ENCODE results near the gene TIGD6. TPM values are rescaled to one million over a fixed set of nuclear protein-coding genes. Genes with fewer than 3 reads are reported as not detected.
"Not testable (repeated sequence)": the region's sequence is repeated elsewhere in the genome, so short reads cannot be mapped to it uniquely, and the experiment has no call there.

TIGD6 gene
- total RNA-seq, 4 donors from 2014 or later, result 1.2 to 4.5 (median 2.7) TPM

- no peaks in the 10 kb centered on the region for H3K27me3 ChIP-seq
- no peaks in the 10 kb centered on the region for H3K4me1 ChIP-seq
- no peak for DNase-seq
- TF ChIP-seq POLR2A (IDR thresholded peaks at IDR 0.05) (no peak), CTCF (IDR thresholded peaks at IDR 0.05) (no peak)
- H3K27ac ChIP-seq, result no peak overlapping the region
- no peak overlapping the region for H3K4me3 ChIP-seq
- peaks cover 0 to 98% (median 0%) of the 10 kb centered on the region in 3 donors for H3K36me3 ChIP-seq
- H3K9me3 ChIP-seq, result no peaks in the 10 kb centered on the region
These were observed 34.2 kb upstream of the TIGD6 start for GRCh38 chr5:150034662-150035061.

- no peak overlapping the region for H3K27ac ChIP-seq
- no peak overlapping the region for H3K4me3 ChIP-seq
- H3K9me3 ChIP-seq, result no peaks in the 10 kb centered on the region
- no peaks in the 10 kb centered on the region for H3K27me3 ChIP-seq
- DNase-seq, result no peak
- no peak for TF ChIP-seq CTCF (IDR thresholded peaks at IDR 0.05)
- H3K36me3 ChIP-seq, result peaks cover 0 to 97% (median 0%) of the 10 kb centered on the region in 3 donors
- H3K4me1 ChIP-seq, result no peaks in the 10 kb centered on the region
These were observed 32.9 kb upstream of the TIGD6 start for GRCh38 chr5:150033334-150033733.

- not testable (repeated sequence) for H3K27ac ChIP-seq, H3K4me3 ChIP-seq, H3K9me3 ChIP-seq, H3K4me1 ChIP-seq, DNase-seq, H3K27me3 ChIP-seq
- H3K36me3 ChIP-seq, result peaks cover 0 to 92% (median 0%) of the 10 kb centered on the region in 3 donors
These were observed 27.6 kb upstream of the TIGD6 start for GRCh38 chr5:150028047-150028446.

GRCh38 chr5:150026682-150027172 is 26.3 kb upstream of the TIGD6 start:
- H3K27ac ChIP-seq, result no peak overlapping the region
- no peak for DNase-seq

GRCh38 chr5:150024346-150024984 is 24.0 kb upstream of the TIGD6 start:
- Histone ChIP-seq H3K27ac (no peak overlapping the region), H3K27me3 (no peaks in the 10 kb centered on the region), H3K36me3 (peaks cover 0 to 85% (median 0%) of the 10 kb centered on the region in 3 donors), H3K4me1 (no peaks in the 10 kb centered on the region), H3K9me3 (no peaks in the 10 kb centered on the region), H3K4me3 (no peak overlapping the region)
- peak in 1 of 6 experiments; percentile 8 for TF ChIP-seq CTCF (IDR thresholded peaks at IDR 0.05)
- no peak for TF ChIP-seq POLR2A (IDR thresholded peaks at IDR 0.05)
- no peak for DNase-seq

More at GRCh38 chr5:150026682-150027172, 26.3 kb upstream of the TIGD6 start:
- Histone ChIP-seq H3K36me3 (peaks cover 0 to 84% (median 0%) of the 10 kb centered on the region in 3 donors), H3K27me3 (no peaks in the 10 kb centered on the region), H3K9me3 (no peaks in the 10 kb centered on the region), H3K4me1 (no peaks in the 10 kb centered on the region), H3K4me3 (no peak overlapping the region)
- no peak for TF ChIP-seq CTCF (IDR thresholded peaks at IDR 0.05)
- no peak for TF ChIP-seq POLR2A (IDR thresholded peaks at IDR 0.05)

- Histone ChIP-seq H3K9me3 (no peaks in the 10 kb centered on the region), H3K27me3 (no peaks in the 10 kb centered on the region), H3K4me1 (no peaks in the 10 kb centered on the region), H3K4me3 (no peak overlapping the region), H3K27ac (no peak overlapping the region), H3K36me3 (peaks cover 0 to 87% (median 0%) of the 10 kb centered on the region in 3 donors)
- TF ChIP-seq POLR2A (IDR thresholded peaks at IDR 0.05) (no peak), CTCF (IDR thresholded peaks at IDR 0.05) (no peak)
- DNase-seq, result no peak
These were observed 22.7 kb upstream of the TIGD6 start for GRCh38 chr5:150023136-150023535.
